MM.1S (cell line): ENCODE measurements around the gene NPLOC4.

Source experiments
- DNase-seq: peaks from one replicate; pipeline ENCODE4 v3.0.0-alpha.2; 2015
- H2AFZ ChIP-seq: fragments of 300-600 bp; sonication (generic); 2 replicates; pipeline ENCODE4 v1.6.0; 2016; ENCODE audit warnings: antibody characterized with exemption, low read length
- H3F3A ChIP-seq: fragments of 300-600 bp; sonication (generic); 2 replicates; pipeline ENCODE4 v1.6.1; 2016; ENCODE audit warnings: mild to moderate bottlenecking, antibody characterized with exemption, low read length, moderate library complexity, mixed read lengths; ENCODE audit not compliant: insufficient read depth
- H3K27ac ChIP-seq: fragments of 300-600 bp; sonication (generic); 2 replicates; pipeline ENCODE4 v1.5.1; 2016; ENCODE audit warnings: mild to moderate bottlenecking, low read length
- H3K27me3 ChIP-seq: fragments of 300-600 bp; sonication (generic); replicated peaks from 2 replicates; pipeline ENCODE4 v1.6.0; 2016; ENCODE audit warnings: low read length; ENCODE audit not compliant: insufficient read depth
- H3K36me3 ChIP-seq: fragments of 300-600 bp; sonication (generic); replicated peaks from 2 replicates; pipeline ENCODE4 v1.6.1; 2016; ENCODE audit warnings: mild to moderate bottlenecking, low read length, mixed read lengths; ENCODE audit not compliant: insufficient read depth
- H3K4me1 ChIP-seq: fragments of 300-600 bp; sonication (generic); 2 replicates; pipeline ENCODE4 v1.6.1; 2016; ENCODE audit warnings: low read length, mixed read lengths
- H3K4me2 ChIP-seq: fragments of 300-600 bp; sonication (generic); 2 replicates; pipeline ENCODE4 v1.6.0; 2016; ENCODE audit warnings: low read depth, low read length
- H3K4me3 ChIP-seq: fragments of 300-600 bp; sonication (generic); 2 replicates; pipeline ENCODE4 v1.5.1; 2016; ENCODE audit warnings: low read length, mixed read lengths
- H3K79me2 ChIP-seq: fragments of 300-600 bp; sonication (generic); 2 replicates; pipeline ENCODE4 v1.6.1; 2016; ENCODE audit warnings: mixed run types, low read length, mixed read lengths
- H3K9ac ChIP-seq: fragments of 300-600 bp; sonication (generic); 2 replicates; pipeline ENCODE4 v1.6.1; 2016; ENCODE audit warnings: low read length, mixed read lengths
- H3K9me2 ChIP-seq: fragments of 300-600 bp; sonication (generic); replicated peaks from 2 replicates; pipeline ENCODE4 v1.6.1; 2016; ENCODE audit warnings: mild to moderate bottlenecking, low read length, mixed read lengths; ENCODE audit not compliant: insufficient read depth
- H3K9me3 ChIP-seq: fragments of 300-600 bp; sonication (generic); replicated peaks from 2 replicates; pipeline ENCODE4 v1.6.1; 2016; ENCODE audit warnings: mild to moderate bottlenecking, low read length, mixed read lengths; ENCODE audit not compliant: insufficient read depth
- H4K20me1 ChIP-seq: fragments of 300-600 bp; sonication (generic); 2 replicates; pipeline ENCODE4 v1.6.1; 2016; ENCODE audit warnings: mild to moderate bottlenecking, low read length, moderate library complexity, mixed read lengths; ENCODE audit not compliant: insufficient read depth
- CTCF ChIP-seq: fragments of 300-600 bp; sonication (generic); IDR thresholded peaks from 2 replicates; pipeline ENCODE4 v1.5.1; 2016; ENCODE audit warnings: antibody characterized with exemption, low read length, mixed read lengths
- EZH2 ChIP-seq: fragments of 300-600 bp; sonication (generic); optimal IDR thresholded peaks from 2 replicates; pipeline ENCODE3; 2017; ENCODE audit warnings: low read depth, mild to moderate bottlenecking, antibody characterized with exemption, low read length, mixed read lengths
- EZH2phosphoT487 ChIP-seq: fragments of 300-600 bp; sonication (generic); IDR thresholded peaks from 2 replicates; pipeline ENCODE4 v1.6.1; 2018; ENCODE audit warnings: antibody characterized with exemption, low read length

NPLOC4 gene

GRCh38 chr17:81563861-81564586 is 72.9 kb downstream of the NPLOC4 start:
- no peaks in the 10 kb centered on the region for H3F3A ChIP-seq
- TF ChIP-seq EZH2, result no peak
- TF ChIP-seq CTCF, result no peak
- no peak for TF ChIP-seq EZH2phosphoT487
- H3K4me3 ChIP-seq, result no peak overlapping the region
- H4K20me1 ChIP-seq, result no peaks in the 10 kb centered on the region
- H2AFZ ChIP-seq, result no peak overlapping the region
- H3K9ac ChIP-seq, result no peak overlapping the region
- 0 out of 2 replicates have a peak, but pooled peaks cover 3% of the 10 kb centered on the region for H3K79me2 ChIP-seq
- no peak for DNase-seq
- H3K36me3 ChIP-seq, result no peaks in the 10 kb centered on the region; the same call in none of the 2 replicates
- H3K9me3 ChIP-seq, result no peaks in the 10 kb centered on the region
- no peaks in the 10 kb centered on the region for H3K27me3 ChIP-seq
- H3K9me2 ChIP-seq, result no peaks in the 10 kb centered on the region
- no peak overlapping the region for H3K4me2 ChIP-seq
- no peaks in the 10 kb centered on the region for H3K4me1 ChIP-seq
- no peak overlapping the region for H3K27ac ChIP-seq

DNA sequence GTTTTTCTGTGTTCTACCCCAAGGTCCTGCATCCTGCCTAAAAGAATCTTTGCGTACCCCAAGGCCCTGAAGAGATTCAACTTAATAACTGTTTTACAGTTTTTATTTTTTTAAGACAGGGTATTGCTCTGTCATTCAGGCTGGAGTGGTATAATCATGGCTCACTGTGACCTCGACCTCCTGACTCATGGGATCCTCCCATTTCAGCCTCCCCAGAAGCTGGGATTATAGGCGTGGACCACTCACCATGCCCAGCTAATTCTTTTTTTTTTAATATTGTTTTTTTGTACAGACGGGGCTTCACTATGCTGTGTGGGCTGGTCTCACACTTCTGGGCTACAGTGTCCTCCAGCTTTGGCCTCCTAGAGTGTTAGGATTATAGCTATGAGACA is 75.4 kb downstream of the NPLOC4 start:
- no peaks in the 10 kb centered on the region for H4K20me1 ChIP-seq
- H3K27me3 ChIP-seq, result no peaks in the 10 kb centered on the region
- no peak for DNase-seq
- H3K27ac ChIP-seq, result no peak overlapping the region
- no peaks in the 10 kb centered on the region; the same call in 1 of the 2 replicates for H3K36me3 ChIP-seq
- H3K4me3 ChIP-seq, result no peak overlapping the region
- no peak overlapping the region for H3K4me2 ChIP-seq
- no peaks in the 10 kb centered on the region for H3K9me3 ChIP-seq
- TF ChIP-seq CTCF, result no peak
- TF ChIP-seq EZH2phosphoT487, result no peak
- no peak for TF ChIP-seq EZH2
- H3F3A ChIP-seq, result no peaks in the 10 kb centered on the region
- H3K79me2 ChIP-seq, result no peaks in the 10 kb centered on the region
- H3K4me1 ChIP-seq, result no peaks in the 10 kb centered on the region
- no peak overlapping the region for H2AFZ ChIP-seq
- no peaks in the 10 kb centered on the region for H3K9me2 ChIP-seq
- no peak overlapping the region for H3K9ac ChIP-seq

DNA sequence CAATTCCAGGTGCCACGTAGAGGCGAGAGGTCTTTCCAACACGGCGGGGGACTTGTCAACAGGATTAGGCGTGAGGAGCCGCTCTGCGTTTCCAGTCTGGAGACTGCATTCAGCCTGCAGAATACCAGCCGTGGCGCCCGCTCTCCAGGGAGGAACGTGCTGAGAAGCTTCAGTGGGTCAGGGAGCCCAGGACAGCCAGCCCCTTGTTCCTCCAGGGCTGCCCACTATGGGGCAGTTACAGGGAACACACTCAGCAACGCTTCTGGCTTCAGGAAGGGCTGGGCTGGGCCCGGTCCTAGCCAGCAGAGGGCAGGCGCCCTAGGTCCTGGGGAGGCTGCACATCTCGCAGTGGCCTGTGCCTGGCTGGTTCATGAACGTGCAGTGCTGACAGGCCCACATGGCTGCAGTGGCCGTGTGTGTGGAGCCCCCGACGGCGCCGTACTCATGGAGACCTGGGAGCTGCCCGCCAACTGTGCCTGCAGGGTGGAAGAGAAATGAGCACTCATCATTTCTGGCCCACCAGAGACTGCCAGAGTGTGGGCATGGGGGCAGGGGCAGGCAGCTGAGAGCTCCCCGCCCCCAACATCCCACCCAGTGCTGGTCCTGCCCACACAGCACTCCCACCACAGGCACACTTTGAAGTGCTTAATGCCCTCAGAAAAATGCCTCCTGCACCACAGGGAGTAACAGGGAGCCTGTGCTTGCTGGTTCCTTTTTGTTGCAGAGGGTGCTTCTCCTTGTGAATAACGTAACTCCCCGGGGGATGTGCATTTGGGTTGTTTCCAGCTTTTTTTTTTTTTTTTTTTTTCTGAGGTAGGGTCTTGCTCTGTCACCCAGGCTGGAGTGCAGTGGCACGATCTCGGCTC is 77.7 kb downstream of the NPLOC4 start:
- no peak overlapping the region for H3K27ac ChIP-seq
- no peaks in the 10 kb centered on the region for H3K27me3 ChIP-seq
- H3K9me3 ChIP-seq, result no peaks in the 10 kb centered on the region
- H2AFZ ChIP-seq, result no peak overlapping the region
- H3F3A ChIP-seq, result peaks cover 4% of the 10 kb centered on the region
- no peaks in the 10 kb centered on the region for H3K79me2 ChIP-seq
- 0 out of 2 replicates have a peak, but pooled peaks cover 3% of the 10 kb centered on the region for H3K4me1 ChIP-seq
- TF ChIP-seq EZH2phosphoT487, result no peak
- no peak for TF ChIP-seq EZH2
- TF ChIP-seq CTCF, result no peak
- H4K20me1 ChIP-seq, result no peaks in the 10 kb centered on the region
- H3K36me3 ChIP-seq, result no peaks in the 10 kb centered on the region
- H3K9ac ChIP-seq, result no peak overlapping the region
- no peak overlapping the region for H3K4me2 ChIP-seq
- no peaks in the 10 kb centered on the region for H3K9me2 ChIP-seq
- no peak overlapping the region for H3K4me3 ChIP-seq
- no peak for DNase-seq
